AG09309 (cell line): Measurements from ENCODE around the gene ADH4.

Source experiments
- DNase-seq: peaks from one replicate; pipeline ENCODE4 v3.0.0-alpha.2; 2010; ENCODE audit warnings: low read depth
- H3K4me3 ChIP-seq: 2 replicates; pipeline ENCODE4 v1.5.1; 2011; ENCODE audit warnings: mild to moderate bottlenecking, low read depth, low read length, moderate library complexity; ENCODE audit not compliant: control insufficient read depth
- CTCF ChIP-seq: IDR thresholded peaks from 2 replicates; pipeline ENCODE4 v1.5.1; 2011; ENCODE audit warnings: mild to moderate bottlenecking, low read depth, low read length, inconsistent platforms; ENCODE audit not compliant: insufficient read depth, control insufficient read depth; ENCODE audit errors: missing control alignments

The ADH4 gene

DNA sequence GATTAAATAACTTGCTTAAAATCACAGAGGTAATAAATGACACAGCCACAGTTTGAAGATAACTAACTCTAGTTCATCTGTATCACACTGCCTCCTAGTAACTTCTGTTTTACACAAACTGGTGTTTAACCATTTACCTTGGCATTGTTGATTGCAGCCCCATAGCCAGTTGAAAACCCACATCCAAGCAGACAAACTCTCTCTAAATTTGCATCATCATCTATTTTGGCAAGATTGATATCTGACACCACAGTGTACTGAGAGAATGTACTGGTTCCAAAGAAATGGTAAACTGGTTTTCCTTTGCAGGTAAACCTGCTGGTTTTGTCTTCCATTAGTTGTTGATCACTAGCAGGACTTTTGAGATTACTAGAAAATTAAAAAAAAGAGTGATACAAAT, 7.8 kb downstream of the ADH4 start:
- TF ChIP-seq CTCF = no peak
- H3K4me3 ChIP-seq = no peak overlapping the region
- no peak for DNase-seq

DNA sequence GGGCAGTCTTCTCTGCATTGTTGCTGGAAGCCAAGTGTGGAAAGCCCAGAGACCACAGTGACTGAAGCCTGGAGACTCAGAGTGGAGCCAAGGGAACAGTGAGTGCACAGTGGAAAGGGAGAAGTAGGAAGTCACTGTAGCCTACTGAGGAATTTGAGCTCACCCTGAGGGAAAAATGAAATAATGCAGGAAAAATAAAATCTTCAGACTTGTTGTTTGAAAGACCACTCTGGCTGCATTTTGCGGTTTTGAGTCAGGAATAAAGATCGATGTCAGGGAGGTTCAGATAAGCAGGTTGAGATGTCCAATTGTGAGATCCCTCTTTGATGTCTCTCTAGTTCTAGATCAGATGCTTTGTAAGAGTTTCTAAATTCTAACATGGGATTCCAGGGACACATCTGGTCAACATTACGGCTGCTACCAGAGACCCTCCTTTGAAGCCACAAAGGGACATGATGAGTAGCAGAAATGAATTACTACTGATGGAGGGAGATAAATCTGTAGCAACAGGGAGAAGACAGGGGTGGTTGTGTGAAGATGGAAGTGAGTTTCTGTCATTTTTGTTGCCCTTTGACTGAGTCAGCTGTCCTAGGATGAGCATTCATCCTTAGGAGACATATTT, 8.4 kb downstream of the ADH4 start:
- no peak overlapping the region for H3K4me3 ChIP-seq
- no peak for TF ChIP-seq CTCF
- no peak for DNase-seq

- TF ChIP-seq CTCF = no peak
- no peak for DNase-seq
- no peak overlapping the region for H3K4me3 ChIP-seq
These were observed 9.5 kb downstream of the ADH4 start for GRCh38 chr4:99134586-99134985.

GRCh38 chr4:99131378-99131777, 12.7 kb downstream of the ADH4 start:
- DNase-seq = no peak

DNA sequence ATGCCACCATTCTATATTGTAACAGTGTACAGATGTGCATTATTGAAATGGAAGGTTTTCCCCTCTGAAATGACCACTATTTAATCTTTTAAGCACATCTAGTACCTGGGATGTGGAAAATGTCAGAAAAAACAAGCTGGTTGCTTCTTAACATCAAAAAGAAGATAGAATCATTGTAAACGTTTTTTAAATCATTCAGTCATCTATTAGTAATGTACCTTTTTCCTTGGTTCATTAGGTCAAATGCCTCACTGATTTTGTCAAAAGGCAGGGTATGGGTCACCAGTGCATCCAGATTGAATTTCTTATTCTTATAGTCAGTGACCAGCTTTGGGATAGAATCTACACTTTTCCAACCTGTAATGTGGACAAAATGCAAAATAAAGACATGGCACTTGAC, 17.7 kb downstream of the ADH4 start:
- no peak overlapping the region for H3K4me3 ChIP-seq

More at GRCh38 chr4:99131378-99131777, 12.7 kb downstream of the ADH4 start:
- TF ChIP-seq CTCF = no peak
- H3K4me3 ChIP-seq = no peak overlapping the region

DNA sequence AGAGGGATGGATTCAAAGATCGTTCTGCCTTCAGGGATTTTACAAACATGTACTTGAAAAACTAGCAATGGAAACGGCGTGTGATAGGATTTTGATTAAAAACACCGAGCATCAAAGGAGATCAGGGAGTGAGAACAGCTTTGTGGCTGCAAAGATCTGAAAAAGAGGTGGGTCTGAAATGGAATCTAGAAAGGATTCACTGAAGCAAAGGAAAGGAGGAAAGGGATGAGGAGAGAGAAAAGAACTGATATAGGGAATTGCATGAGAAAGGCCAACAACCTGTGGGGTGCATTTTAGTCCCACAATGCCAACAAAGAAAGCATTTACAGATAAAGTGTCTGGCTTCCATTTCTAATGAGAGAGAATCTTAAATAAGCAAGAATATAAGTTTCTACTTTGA, 23.1 kb downstream of the ADH4 start:
- no peak for TF ChIP-seq CTCF
- DNase-seq = no peak
- H3K4me3 ChIP-seq = no peak overlapping the region

More for the DNA sequence above, 17.7 kb downstream of the ADH4 start:
- no peak for DNase-seq
- TF ChIP-seq CTCF = no peak
